Mesodermal cell (in vitro differentiated cells): ENCODE results near the gene ERCC2.

Source experiments
- H3K27ac ChIP-seq: 2 replicates; pipeline ENCODE4 v1.7.0; 2013; ENCODE audit warnings: mild to moderate bottlenecking, low read depth, low read length, moderate library complexity; ENCODE audit not compliant: severe bottlenecking
- H3K36me3 ChIP-seq: 2 replicates; pipeline ENCODE4 v1.7.1; 2013; ENCODE audit warnings: mild to moderate bottlenecking, low read length, moderate library complexity; ENCODE audit not compliant: control insufficient read depth, insufficient read depth
- H3K4me1 ChIP-seq: one replicate; pipeline ENCODE4 v1.7.1; 2013; ENCODE audit warnings: mild to moderate bottlenecking, low read length; ENCODE audit not compliant: insufficient read depth, control insufficient read depth, poor library complexity, severe bottlenecking
- H3K4me3 ChIP-seq: 2 replicates; pipeline ENCODE4 v1.7.0; 2013; ENCODE audit warnings: low read length, control low read depth, mild to moderate bottlenecking; ENCODE audit not compliant: insufficient read depth, poor library complexity, severe bottlenecking; ENCODE audit errors: extremely low read depth
- H3K9me3 ChIP-seq: 2 replicates; pipeline ENCODE4 v1.7.1; 2013; ENCODE audit warnings: mild to moderate bottlenecking, low read length, moderate library complexity; ENCODE audit not compliant: control insufficient read depth
- WGBS, 2 experiments: methylation state at CpG; one replicate each; pipeline ENCODE4 v1.1.5; 2013; ENCODE audit warnings: missing lambda C conversion rate in 2 of 2; ENCODE audit not compliant: insufficient coverage in 2 of 2; 5-methylcytosine and 5-hydroxymethylcytosine counted together

Gene ERCC2

DNA sequence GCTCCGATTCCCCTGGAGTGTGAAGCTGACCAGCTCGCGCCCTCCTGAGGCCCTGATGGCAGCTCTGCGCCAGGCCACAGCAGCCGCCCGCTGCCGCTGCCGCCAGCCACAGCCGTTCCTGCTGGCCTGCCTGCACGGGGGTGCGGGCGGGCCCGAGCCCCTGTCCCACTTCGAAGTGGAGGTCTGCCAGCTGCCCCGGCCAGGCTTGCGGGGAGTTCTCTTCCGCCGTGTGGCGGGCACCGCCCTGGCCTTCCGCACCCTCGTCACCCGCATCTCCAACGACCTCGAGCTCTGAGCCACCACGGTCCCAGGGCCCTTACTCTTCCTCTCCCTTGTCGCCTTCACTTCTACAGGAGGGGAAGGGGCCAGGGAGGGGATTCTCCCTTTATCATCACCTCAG is 68.0 kb downstream of the ERCC2 start:
- 93 to 97% methylated on average over 15 to 21 of the region's 27 CpGs for WGBS, 2 experiments
- no peak overlapping the region for H3K4me3 ChIP-seq
- no peak overlapping the region for H3K27ac ChIP-seq
- no peaks in the 10 kb centered on the region for H3K9me3 ChIP-seq
- no peaks in the 10 kb centered on the region for H3K4me1 ChIP-seq
- H3K36me3 ChIP-seq, result peaks cover 53% of the 10 kb centered on the region
